C4-2B (cell line): ENCODE measurements around the gene ADARB2.

Source experiments
- CTCF ChIP-seq: fragments of 450-650 bp; conservative IDR thresholded peaks from 2 replicates; pipeline ENCODE4 v1.5.1; 2017; ENCODE audit warnings: mild to moderate bottlenecking
- ZFX ChIP-seq: fragments of 450-650 bp; IDR thresholded peaks from 2 replicates; pipeline ENCODE4 v1.6.1; 2017

- TF ChIP-seq CTCF (no peak), ZFX (no peak)
These were observed 533.6 kb downstream of the ADARB2 start for GRCh38 chr10:1203704-1204103.
